ENCODE results near the gene MAG. TPM values are rescaled to one million over a fixed set of nuclear protein-coding genes. Genes with fewer than 3 reads are reported as not detected.

Gene MAG
- total and polyA plus RNA-seq, 7 donors, result 0.06 to 6.1 TPM; not detected in 5

GRCh38 chr19:35288331-35288730, 3.6 kb upstream of the MAG start:
- no peak overlapping the region for H3K27ac ChIP-seq
- no peaks in the 10 kb centered on the region for H3K36me3 ChIP-seq
- H3K27me3 ChIP-seq, result peaks cover 0 to 64% (median 15%) of the 10 kb centered on the region in 3 donors
- DNase-seq, result no peak
- TF ChIP-seq CTCF (IDR thresholded peaks at IDR 0.05) (no peak), POLR2A (IDR thresholded peaks at IDR 0.05) (no peak), EP300 (IDR thresholded peaks at IDR 0.05) (no peak), POLR2AphosphoS5 (IDR thresholded peaks at IDR 0.05) (no peak)
- no peaks in the 10 kb centered on the region for H3K4me1 ChIP-seq
- intact Hi-C loops (cut with DNase I), result no loop called here
- H3K9me3 ChIP-seq, result no peaks in the 10 kb centered on the region
- H3K4me3 ChIP-seq, result no peak overlapping the region
- 41 to 73% methylated on average over 2 of the region's 2 CpGs for WGBS, 2 donors

- Histone ChIP-seq H3K27me3 (peaks cover 0 to 64% (median 17%) of the 10 kb centered on the region in 3 donors), H3K36me3 (no peaks in the 10 kb centered on the region), H3K27ac (no peak overlapping the region), H3K9me3 (no peaks in the 10 kb centered on the region), H3K4me1 (no peaks in the 10 kb centered on the region), H3K4me3 (no peak overlapping the region)
- DNase-seq, result no peak
- no peak for TF ChIP-seq EP300 (IDR thresholded peaks at IDR 0.05)
- no peak for TF ChIP-seq POLR2AphosphoS5 (IDR thresholded peaks at IDR 0.05)
- no peak for TF ChIP-seq CTCF (IDR thresholded peaks at IDR 0.05)
- no peak for TF ChIP-seq POLR2A (IDR thresholded peaks at IDR 0.05)
- 31 to 66% methylated on average over 5 of the region's 5 CpGs for WGBS, 2 donors
- intact Hi-C loops (cut with DNase I), result no loop called here
These were observed 3.1 kb upstream of the MAG start for GRCh38 chr19:35288906-35289305.

- peaks cover 0 to 59% (median 12%) of the 10 kb centered on the region in 3 donors for H3K27me3 ChIP-seq
These were observed 1.4 kb upstream of the MAG start for GRCh38 chr19:35290381-35291127.

GRCh38 chr19:35291259-35291658, 702 bp upstream of the MAG start:
- peaks cover 0 to 52% (median 12%) of the 10 kb centered on the region in 3 donors for H3K27me3 ChIP-seq
- 35 to 59% methylated on average over 6 of the region's 6 CpGs for WGBS, 2 donors

More at GRCh38 chr19:35290381-35291127, 1.4 kb upstream of the MAG start:
- 46 to 75% methylated on average over 20 of the region's 20 CpGs for WGBS, 2 donors
- TF ChIP-seq POLR2AphosphoS5 (IDR thresholded peaks at IDR 0.05) (no peak), CTCF (IDR thresholded peaks at IDR 0.05) (no peak), POLR2A (IDR thresholded peaks at IDR 0.05) (no peak), EP300 (IDR thresholded peaks at IDR 0.05) (no peak)
- Histone ChIP-seq H3K27ac (no peak overlapping the region), H3K9me3 (no peaks in the 10 kb centered on the region), H3K4me1 (no peaks in the 10 kb centered on the region), H3K4me3 (no peak overlapping the region), H3K36me3 (no peaks in the 10 kb centered on the region)
- no peak for DNase-seq
- intact Hi-C loops (cut with DNase I), result no loop called here

GRCh38 chr19:35292421-35293362, 731 bp downstream of the MAG start:
- H3K27me3 ChIP-seq, result peaks cover 0 to 58% (median 12%) of the 10 kb centered on the region in 3 donors
- intact Hi-C loops (cut with DNase I), result no loop called here
- no peak overlapping the region for H3K4me3 ChIP-seq
- DNase-seq, result no peak
- H3K27ac ChIP-seq, result no peak overlapping the region
- H3K36me3 ChIP-seq, result no peaks in the 10 kb centered on the region
- H3K9me3 ChIP-seq, result no peaks in the 10 kb centered on the region
- TF ChIP-seq POLR2AphosphoS5 (IDR thresholded peaks at IDR 0.05) (no peak), POLR2A (IDR thresholded peaks at IDR 0.05) (no peak)
- H3K4me1 ChIP-seq, result no peaks in the 10 kb centered on the region
- WGBS, 2 donors, result 78 to 81% methylated on average over 23 of the region's 23 CpGs

More at GRCh38 chr19:35291259-35291658, 702 bp upstream of the MAG start:
- no peaks in the 10 kb centered on the region for H3K36me3 ChIP-seq
- no peaks in the 10 kb centered on the region for H3K4me1 ChIP-seq
- no peak overlapping the region for H3K4me3 ChIP-seq
- DNase-seq, result no peak
- H3K9me3 ChIP-seq, result no peaks in the 10 kb centered on the region
- H3K27ac ChIP-seq, result no peak overlapping the region
- intact Hi-C loops (cut with DNase I), result no loop called here
- TF ChIP-seq POLR2A (IDR thresholded peaks at IDR 0.05), result no peak
- no peak for TF ChIP-seq POLR2AphosphoS5 (IDR thresholded peaks at IDR 0.05)
- TF ChIP-seq EP300 (IDR thresholded peaks at IDR 0.05), result no peak

Measured in sigmoid colon (tissue), 7 donors.